ENCODE measurements around the gene TPM2. TPM values are rescaled to one million over a fixed set of nuclear protein-coding genes. Genes with fewer than 3 reads are reported as not detected.

TPM2 gene
- total and polyA plus RNA-seq, 10 of the 15 experiments (the other 5 are each of a cell fraction or from before 2014, with no cell fraction given): 0.11 to 9.3 (median 1.1) TPM

DNA sequence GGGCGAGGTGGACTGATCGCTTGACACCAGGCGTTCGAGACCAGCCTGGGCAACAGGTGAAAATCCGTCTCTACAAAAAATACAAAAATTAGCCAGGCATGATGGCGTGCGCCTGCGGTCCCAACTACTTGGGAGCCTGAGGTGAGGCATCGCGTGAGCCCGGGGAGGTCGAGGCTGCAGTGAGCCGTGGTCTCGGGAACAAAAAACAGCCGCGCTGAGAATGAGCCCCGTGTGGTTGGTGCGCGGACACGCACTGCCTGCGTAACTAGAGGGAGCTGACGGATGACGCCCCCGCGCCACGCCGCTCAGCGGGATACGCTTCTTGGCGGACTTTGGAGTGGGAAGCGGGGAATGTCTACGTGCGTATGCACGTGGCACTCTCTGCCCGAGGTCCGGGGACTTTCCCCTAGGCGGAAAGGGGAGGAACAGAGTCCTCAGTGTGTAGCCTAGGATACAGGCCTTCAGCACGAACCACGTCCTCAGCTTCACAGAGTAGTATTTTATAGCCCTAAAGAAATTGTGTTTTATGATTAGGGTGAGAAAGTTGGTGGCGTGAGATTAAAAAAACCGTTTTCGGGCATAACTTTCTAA lies 32.1 kb downstream of the TPM2 start, which contains the start of gene RMRP (continued):
- TF ChIP-seq, protein P1, sequence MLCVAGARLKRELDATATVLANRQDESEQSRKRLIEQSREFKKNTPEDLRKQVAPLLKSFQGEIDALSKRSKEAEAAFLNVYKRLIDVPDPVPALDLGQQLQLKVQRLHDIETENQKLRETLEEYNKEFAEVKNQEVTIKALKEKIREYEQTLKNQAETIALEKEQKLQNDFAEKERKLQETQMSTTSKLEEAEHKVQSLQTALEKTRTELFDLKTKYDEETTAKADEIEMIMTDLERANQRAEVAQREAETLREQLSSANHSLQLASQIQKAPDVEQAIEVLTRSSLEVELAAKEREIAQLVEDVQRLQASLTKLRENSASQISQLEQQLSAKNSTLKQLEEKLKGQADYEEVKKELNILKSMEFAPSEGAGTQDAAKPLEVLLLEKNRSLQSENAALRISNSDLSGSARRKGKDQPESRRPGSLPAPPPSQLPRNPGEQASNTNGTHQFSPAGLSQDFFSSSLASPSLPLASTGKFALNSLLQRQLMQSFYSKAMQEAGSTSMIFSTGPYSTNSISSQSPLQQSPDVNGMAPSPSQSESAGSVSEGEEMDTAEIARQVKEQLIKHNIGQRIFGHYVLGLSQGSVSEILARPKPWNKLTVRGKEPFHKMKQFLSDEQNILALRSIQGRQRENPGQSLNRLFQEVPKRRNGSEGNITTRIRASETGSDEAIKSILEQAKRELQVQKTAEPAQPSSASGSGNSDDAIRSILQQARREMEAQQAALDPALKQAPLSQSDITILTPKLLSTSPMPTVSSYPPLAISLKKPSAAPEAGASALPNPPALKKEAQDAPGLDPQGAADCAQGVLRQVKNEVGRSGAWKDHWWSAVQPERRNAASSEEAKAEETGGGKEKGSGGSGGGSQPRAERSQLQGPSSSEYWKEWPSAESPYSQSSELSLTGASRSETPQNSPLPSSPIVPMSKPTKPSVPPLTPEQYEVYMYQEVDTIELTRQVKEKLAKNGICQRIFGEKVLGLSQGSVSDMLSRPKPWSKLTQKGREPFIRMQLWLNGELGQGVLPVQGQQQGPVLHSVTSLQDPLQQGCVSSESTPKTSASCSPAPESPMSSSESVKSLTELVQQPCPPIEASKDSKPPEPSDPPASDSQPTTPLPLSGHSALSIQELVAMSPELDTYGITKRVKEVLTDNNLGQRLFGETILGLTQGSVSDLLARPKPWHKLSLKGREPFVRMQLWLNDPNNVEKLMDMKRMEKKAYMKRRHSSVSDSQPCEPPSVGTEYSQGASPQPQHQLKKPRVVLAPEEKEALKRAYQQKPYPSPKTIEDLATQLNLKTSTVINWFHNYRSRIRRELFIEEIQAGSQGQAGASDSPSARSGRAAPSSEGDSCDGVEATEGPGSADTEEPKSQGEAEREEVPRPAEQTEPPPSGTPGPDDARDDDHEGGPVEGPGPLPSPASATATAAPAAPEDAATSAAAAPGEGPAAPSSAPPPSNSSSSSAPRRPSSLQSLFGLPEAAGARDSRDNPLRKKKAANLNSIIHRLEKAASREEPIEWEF (IDR thresholded peaks at IDR 0.05; ENCODE audit: insufficient replicate concordance, low read depth, low read length): no peak
- TF ChIP-seq LARP7 (IDR thresholded peaks at IDR 0.05): peak; percentile 90
- TF ChIP-seq IKZF2 (IDR thresholded peaks at IDR 0.05): peak; percentile 100
- TF ChIP-seq MEF2B (IDR thresholded peaks at IDR 0.05; ENCODE audit: partially characterized antibody, poor library complexity, severe bottlenecking): peak; percentile 67
- TF ChIP-seq E2F8 (IDR thresholded peaks at IDR 0.05; ENCODE audit: low read depth, partially characterized antibody): no peak
- no peak for TF ChIP-seq NFYB (IDR thresholded peaks at IDR 0.05; ENCODE audit: insufficient read depth, low read depth, low read length)
- 0 out of 2 replicates have a peak, but pooled peaks have one; percentile 10 for TF ChIP-seq TAF1 (IDR thresholded peaks at IDR 0.05; ENCODE audit: borderline replicate concordance, low read depth, low read length)
- TF ChIP-seq, protein P2, sequence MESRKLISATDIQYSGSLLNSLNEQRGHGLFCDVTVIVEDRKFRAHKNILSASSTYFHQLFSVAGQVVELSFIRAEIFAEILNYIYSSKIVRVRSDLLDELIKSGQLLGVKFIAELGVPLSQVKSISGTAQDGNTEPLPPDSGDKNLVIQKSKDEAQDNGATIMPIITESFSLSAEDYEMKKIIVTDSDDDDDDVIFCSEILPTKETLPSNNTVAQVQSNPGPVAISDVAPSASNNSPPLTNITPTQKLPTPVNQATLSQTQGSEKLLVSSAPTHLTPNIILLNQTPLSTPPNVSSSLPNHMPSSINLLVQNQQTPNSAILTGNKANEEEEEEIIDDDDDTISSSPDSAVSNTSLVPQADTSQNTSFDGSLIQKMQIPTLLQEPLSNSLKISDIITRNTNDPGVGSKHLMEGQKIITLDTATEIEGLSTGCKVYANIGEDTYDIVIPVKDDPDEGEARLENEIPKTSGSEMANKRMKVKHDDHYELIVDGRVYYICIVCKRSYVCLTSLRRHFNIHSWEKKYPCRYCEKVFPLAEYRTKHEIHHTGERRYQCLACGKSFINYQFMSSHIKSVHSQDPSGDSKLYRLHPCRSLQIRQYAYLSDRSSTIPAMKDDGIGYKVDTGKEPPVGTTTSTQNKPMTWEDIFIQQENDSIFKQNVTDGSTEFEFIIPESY (IDR thresholded peaks at IDR 0.05): peak; percentile 39; the same call in 1 of the 2 replicates
- no peak for TF ChIP-seq KDM1A (IDR thresholded peaks at IDR 0.05; ENCODE audit: borderline replicate concordance)
- no peak for TF ChIP-seq POLR2AphosphoS5 (IDR thresholded peaks at IDR 0.05; ENCODE audit: low read length)
- TF ChIP-seq PBX3 (IDR thresholded peaks at IDR 0.05; ENCODE audit: insufficient replicate concordance, low read depth, low read length): peak; percentile 31
- no peak for TF ChIP-seq GABPA (IDR thresholded peaks at IDR 0.05; ENCODE audit: low read depth)
- peak; percentile 100 for TF ChIP-seq IKZF1 (conservative IDR thresholded peaks at IDR 0.05)
- peak; percentile 76; the same call in 1 of the 2 replicates for TF ChIP-seq WRNIP1 (IDR thresholded peaks at IDR 0.05; ENCODE audit: borderline replicate concordance, low read depth, low read length)
- TF ChIP-seq BRCA1 (IDR thresholded peaks at IDR 0.05; ENCODE audit: low read depth, low read length): no peak
- peak; percentile 96 for TF ChIP-seq SREBF2 (IDR thresholded peaks at IDR 0.05; ENCODE audit: low read length)
- TF ChIP-seq JUND (IDR thresholded peaks at IDR 0.05; ENCODE audit: low read depth, low read length): no peak
- peak; percentile 72 for TF ChIP-seq IRF4 (IDR thresholded peaks at IDR 0.05; ENCODE audit: low read depth, low read length)
